ENCODE data around the gene DAPL1. TPM values are rescaled to one million over a fixed set of nuclear protein-coding genes. Genes with fewer than 3 reads are reported as not detected.

DAPL1 gene, protein sequence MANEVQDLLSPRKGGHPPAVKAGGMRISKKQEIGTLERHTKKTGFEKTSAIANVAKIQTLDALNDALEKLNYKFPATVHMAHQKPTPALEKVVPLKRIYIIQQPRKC
- 0.76 TPM in 1 of 2 replicates, not detected in the other for total RNA-seq (ENCODE audit: low replicate concordance)
- long read RNA-seq, partial matches to known transcripts = 1 of 5 reads
- long read RNA-seq, other reads (novel, unspliced or antisense) = 3 of 5 reads

DNA sequence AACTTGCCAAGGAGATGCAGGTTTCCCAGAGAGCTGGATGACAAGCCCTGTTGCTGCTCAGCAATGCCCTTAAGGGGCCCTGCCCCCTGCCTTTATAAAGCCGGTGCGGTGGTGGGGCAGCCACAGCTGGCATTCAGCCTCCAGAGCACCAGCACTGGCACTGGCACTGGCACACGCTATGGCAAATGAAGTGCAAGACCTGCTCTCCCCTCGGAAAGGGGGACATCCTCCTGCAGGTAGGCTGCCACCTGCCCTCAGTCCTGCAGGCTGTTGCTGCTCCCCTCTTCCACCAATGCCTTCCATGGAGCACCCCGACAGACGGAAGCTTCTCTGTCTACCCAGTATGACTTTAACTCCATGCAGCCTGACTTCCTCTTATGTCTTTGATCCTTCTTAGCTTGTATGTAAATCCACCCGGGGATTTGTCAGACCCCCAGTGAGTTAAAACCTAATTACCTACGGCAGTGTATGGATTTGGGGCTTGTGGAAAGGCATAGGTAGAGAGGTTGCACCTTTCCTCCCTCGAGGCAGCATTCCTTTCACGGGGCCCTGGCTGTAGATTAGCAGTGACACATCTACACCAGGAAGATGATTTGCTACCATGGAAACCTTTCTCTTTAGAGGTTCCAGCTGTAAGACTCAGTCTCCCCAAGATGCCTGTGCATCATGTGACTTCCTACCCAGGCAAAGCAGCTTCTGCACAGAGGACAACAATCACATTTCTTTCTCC, at the start of gene DAPL1:
Gene DAPL1 (plus strand): TSS at position 123 of the 730 bp plus-strand sequence. CDS start 56 bp downstream, at position 179.
- no peak for DNase-seq (ENCODE audit: extremely low spot score, unreplicated experiment)
- no peak within 1 kb of the TSS for H3K4me3 Mint-ChIP-seq
- H3K27ac Mint-ChIP-seq = peak within 1 kb of the TSS; percentile 38
- H3K9me3 Mint-ChIP-seq = no peaks in the 10 kb centered on the region
- no peaks in the 10 kb centered on the region for H3K4me1 Mint-ChIP-seq (ENCODE audit: unreplicated experiment)
- no peaks in the 10 kb centered on the region for H3K36me3 Mint-ChIP-seq
- TF ChIP-seq, protein P1, sequence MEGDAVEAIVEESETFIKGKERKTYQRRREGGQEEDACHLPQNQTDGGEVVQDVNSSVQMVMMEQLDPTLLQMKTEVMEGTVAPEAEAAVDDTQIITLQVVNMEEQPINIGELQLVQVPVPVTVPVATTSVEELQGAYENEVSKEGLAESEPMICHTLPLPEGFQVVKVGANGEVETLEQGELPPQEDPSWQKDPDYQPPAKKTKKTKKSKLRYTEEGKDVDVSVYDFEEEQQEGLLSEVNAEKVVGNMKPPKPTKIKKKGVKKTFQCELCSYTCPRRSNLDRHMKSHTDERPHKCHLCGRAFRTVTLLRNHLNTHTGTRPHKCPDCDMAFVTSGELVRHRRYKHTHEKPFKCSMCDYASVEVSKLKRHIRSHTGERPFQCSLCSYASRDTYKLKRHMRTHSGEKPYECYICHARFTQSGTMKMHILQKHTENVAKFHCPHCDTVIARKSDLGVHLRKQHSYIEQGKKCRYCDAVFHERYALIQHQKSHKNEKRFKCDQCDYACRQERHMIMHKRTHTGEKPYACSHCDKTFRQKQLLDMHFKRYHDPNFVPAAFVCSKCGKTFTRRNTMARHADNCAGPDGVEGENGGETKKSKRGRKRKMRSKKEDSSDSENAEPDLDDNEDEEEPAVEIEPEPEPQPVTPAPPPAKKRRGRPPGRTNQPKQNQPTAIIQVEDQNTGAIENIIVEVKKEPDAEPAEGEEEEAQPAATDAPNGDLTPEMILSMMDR (conservative IDR thresholded peaks at IDR 0.05) = no peak
- peaks cover 5% of the 10 kb centered on the region for H3K27me3 Mint-ChIP-seq

DNA sequence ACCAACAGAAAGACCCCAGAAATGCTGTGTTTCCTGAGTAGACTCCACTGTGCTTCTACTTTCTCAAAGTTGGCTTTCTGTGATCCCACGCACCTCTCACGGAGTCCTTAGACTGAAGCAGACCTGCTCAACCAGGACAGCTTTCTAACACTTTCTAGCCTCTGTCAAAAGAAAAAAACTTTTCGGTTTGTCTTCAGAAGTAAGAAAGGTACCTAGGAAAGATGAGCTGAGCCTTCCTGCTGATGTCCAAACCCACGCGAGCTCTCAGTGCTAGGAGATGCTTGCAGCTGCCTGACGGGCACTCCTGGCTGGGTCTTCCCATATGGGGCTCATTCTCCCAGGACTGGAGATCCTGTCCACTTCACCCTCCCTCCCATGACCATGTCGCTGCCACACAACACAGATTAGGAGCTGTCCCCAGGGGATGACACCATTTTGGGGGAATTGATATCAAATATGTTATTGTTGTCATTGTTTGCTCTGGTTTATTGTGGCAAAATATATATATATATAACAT, 49.2 kb upstream of the DAPL1 start:
- Mint-ChIP-seq H3K36me3 (no peaks in the 10 kb centered on the region), H3K4me3 (no peak overlapping the region)

DNA sequence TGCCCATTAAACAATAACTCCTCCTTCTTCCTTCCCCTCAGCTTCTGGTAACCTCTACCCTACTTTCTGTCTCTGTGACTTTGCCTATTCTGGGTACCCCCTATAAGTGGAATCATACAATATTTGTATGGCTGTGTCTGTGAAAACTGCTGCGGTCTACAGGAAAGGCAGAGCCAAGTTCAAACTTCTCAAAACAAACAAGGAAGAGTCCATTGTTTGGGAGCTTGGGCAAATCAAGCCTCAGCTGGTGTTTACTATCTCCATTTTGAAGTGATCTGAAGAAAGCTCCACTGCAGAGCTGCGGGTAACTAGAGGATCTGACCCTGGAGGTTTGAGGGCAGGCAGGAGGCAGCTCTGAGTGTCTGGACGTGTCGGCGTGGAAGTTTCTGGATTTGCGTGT, 48.6 kb upstream of the DAPL1 start:
- no peaks in the 10 kb centered on the region for H3K36me3 Mint-ChIP-seq
- no peak overlapping the region for H3K4me3 Mint-ChIP-seq
- DNase-seq (ENCODE audit: extremely low spot score, unreplicated experiment) = no peak
- peaks cover 20% of the 10 kb centered on the region for H3K27me3 Mint-ChIP-seq
- TF ChIP-seq, protein P1 (conservative IDR thresholded peaks at IDR 0.05) = no peak
- H3K27ac Mint-ChIP-seq = no peak overlapping the region
- peaks cover 46% of the 10 kb centered on the region for H3K4me1 Mint-ChIP-seq (ENCODE audit: unreplicated experiment)
- H3K9me3 Mint-ChIP-seq = no peaks in the 10 kb centered on the region

More for the DNA sequence above, 49.2 kb upstream of the DAPL1 start:
- no peak overlapping the region for H3K27ac Mint-ChIP-seq
- TF ChIP-seq, protein P1 (conservative IDR thresholded peaks at IDR 0.05) = no peak
- DNase-seq (ENCODE audit: extremely low spot score, unreplicated experiment) = no peak
- peaks cover 46% of the 10 kb centered on the region for H3K4me1 Mint-ChIP-seq (ENCODE audit: unreplicated experiment)
- no peaks in the 10 kb centered on the region for H3K9me3 Mint-ChIP-seq
- H3K27me3 Mint-ChIP-seq = peaks cover 15% of the 10 kb centered on the region

DNA sequence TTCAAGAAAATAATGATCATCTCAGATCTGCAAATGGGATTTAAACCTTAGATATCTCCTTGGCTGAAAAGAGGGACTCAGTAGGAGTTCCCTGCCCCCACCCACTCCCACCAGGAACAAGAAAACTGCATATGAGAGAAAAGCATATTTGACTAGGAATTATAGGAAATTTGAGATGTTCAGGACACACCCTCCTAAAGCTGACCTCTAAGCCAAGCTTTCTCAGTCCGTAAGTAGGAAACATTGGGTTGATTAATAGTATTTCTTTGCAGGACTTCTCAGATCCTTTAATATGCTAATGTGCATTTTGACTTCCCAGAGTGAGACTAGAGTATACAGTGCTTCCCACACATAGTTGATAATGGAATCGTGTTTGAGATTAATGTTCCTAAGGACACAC, 47.8 kb upstream of the DAPL1 start:
- Mint-ChIP-seq H3K27me3 (peaks cover 20% of the 10 kb centered on the region), H3K4me1 (ENCODE audit: unreplicated experiment) (peaks cover 41% of the 10 kb centered on the region), H3K9me3 (no peaks in the 10 kb centered on the region), H3K4me3 (no peak overlapping the region), H3K27ac (no peak overlapping the region), H3K36me3 (no peaks in the 10 kb centered on the region)
- DNase-seq (ENCODE audit: extremely low spot score, unreplicated experiment) = no peak
- TF ChIP-seq, protein P1 (conservative IDR thresholded peaks at IDR 0.05) = no peak

DNA sequence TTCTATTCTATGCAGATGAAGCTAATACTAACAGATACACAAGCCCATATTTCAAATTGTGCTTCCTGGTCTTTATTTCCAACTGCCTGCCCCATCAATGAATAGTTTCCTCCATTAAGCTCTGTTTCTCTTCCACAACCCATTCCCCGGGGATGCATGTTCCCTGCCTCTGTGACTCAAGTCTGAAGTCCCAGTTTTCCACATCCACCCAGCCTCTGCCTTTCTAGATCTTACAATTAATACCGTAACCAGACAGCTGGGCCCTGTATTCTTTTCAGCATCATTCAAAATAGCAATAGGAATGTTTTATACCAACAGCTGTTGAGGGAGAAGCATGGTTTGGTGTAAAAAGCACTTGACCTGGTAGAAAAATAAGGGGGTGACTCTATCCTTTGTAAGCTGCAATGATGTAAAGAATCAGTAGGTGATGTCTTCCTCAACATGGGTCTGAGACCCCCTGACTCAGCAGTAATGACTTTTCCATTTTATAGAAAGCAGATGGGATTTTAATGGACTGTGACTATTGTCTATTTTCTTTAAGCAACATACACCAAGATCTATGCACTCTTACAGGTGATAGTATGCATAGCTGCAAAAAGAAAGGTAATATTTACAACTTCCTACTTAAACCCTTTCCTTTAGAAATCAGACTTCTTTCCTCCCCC, 46.1 kb upstream of the DAPL1 start:
- no peak for DNase-seq (ENCODE audit: extremely low spot score, unreplicated experiment)
- Mint-ChIP-seq H3K4me1 (ENCODE audit: unreplicated experiment) (peaks cover 32% of the 10 kb centered on the region), H3K27ac (no peak overlapping the region), H3K36me3 (no peaks in the 10 kb centered on the region), H3K9me3 (no peaks in the 10 kb centered on the region), H3K4me3 (no peak overlapping the region), H3K27me3 (peaks cover 17% of the 10 kb centered on the region)
- TF ChIP-seq, protein P1 (conservative IDR thresholded peaks at IDR 0.05) = no peak
